SU-DHL-6 (cell line): Measurements from ENCODE around the gene CBR4.

Experiments used
- EZH2phosphoT487 ChIP-seq: fragments of 200-600 bp; sonication (generic), shearing (Covaris generic); conservative IDR thresholded peaks from 2 replicates; pipeline ENCODE4 v1.6.1; 2018; ENCODE audit warnings: mild to moderate bottlenecking, antibody characterized with exemption, low read length, moderate library complexity, mixed read lengths
- TF ChIP-seq, protein P1 (sequence below): fragments of 200-600 bp; sonication (generic); IDR thresholded peaks from one replicate; pipeline ENCODE4 v1.5.1; 2017; ENCODE audit warnings: antibody characterized with exemption, mild to moderate bottlenecking, low read length, moderate library complexity; ENCODE audit not compliant: insufficient read depth, poor library complexity, severe bottlenecking

DNA sequence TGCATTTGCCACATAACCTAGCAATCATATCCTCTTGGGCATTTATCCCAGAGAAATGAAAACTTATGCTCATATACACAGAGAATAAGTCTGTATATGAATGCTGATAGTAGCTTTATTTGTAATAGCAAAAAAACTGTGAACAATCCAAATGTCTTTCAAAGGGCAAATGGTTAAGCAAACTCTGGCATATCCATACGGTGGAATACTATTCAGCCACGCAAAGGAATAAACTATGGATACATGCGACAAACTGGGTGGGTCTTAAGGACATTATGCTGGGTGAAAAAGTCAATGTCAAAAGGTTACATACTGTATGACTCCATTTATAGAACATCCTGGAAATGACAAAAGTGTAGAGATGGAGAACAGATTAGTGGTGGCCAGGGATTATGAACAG lies 17.6 kb upstream of the CBR4 start:
- TF ChIP-seq, protein P1, sequence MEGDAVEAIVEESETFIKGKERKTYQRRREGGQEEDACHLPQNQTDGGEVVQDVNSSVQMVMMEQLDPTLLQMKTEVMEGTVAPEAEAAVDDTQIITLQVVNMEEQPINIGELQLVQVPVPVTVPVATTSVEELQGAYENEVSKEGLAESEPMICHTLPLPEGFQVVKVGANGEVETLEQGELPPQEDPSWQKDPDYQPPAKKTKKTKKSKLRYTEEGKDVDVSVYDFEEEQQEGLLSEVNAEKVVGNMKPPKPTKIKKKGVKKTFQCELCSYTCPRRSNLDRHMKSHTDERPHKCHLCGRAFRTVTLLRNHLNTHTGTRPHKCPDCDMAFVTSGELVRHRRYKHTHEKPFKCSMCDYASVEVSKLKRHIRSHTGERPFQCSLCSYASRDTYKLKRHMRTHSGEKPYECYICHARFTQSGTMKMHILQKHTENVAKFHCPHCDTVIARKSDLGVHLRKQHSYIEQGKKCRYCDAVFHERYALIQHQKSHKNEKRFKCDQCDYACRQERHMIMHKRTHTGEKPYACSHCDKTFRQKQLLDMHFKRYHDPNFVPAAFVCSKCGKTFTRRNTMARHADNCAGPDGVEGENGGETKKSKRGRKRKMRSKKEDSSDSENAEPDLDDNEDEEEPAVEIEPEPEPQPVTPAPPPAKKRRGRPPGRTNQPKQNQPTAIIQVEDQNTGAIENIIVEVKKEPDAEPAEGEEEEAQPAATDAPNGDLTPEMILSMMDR = no peak
- TF ChIP-seq EZH2phosphoT487 = no peak
